ENCODE measurements around the gene CLEC10A. TPM values are rescaled to one million over a fixed set of nuclear protein-coding genes. Genes with fewer than 3 reads are reported as not detected.
"Not testable (repeated sequence)": the region's sequence is repeated elsewhere in the genome, so short reads cannot be mapped to it uniquely, and the experiment has no call there.

CLEC10A gene, protein sequence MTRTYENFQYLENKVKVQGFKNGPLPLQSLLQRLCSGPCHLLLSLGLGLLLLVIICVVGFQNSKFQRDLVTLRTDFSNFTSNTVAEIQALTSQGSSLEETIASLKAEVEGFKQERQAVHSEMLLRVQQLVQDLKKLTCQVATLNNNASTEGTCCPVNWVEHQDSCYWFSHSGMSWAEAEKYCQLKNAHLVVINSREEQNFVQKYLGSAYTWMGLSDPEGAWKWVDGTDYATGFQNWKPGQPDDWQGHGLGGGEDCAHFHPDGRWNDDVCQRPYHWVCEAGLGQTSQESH
- 9.7 TPM for polyA plus RNA-seq
- long read RNA-seq, donor 1, partial matches to known transcripts: 0 of 4 reads
- long read RNA-seq, donor 1, other reads (novel, unspliced or antisense): 0 of 4 reads
- long read RNA-seq, donor 2, partial matches to known transcripts: 0 of 6 reads
- long read RNA-seq, donor 2, other reads (novel, unspliced or antisense): 0 of 6 reads
- long read RNA-seq, donor 3: 0 reads
- long read RNA-seq, donor 4, partial matches to known transcripts: 0 of 1 reads
- long read RNA-seq, donor 4, other reads (novel, unspliced or antisense): 0 of 1 reads
- long read RNA-seq, donor 5, partial matches to known transcripts: 0 of 1 reads
- long read RNA-seq, donor 5, other reads (novel, unspliced or antisense): 0 of 1 reads
- long read RNA-seq, donor 6, partial matches to known transcripts: 0 of 2 reads
- long read RNA-seq, donor 6, other reads (novel, unspliced or antisense): 0 of 2 reads
- long read RNA-seq, donor 7, partial matches to known transcripts: 0 of 3 reads
- long read RNA-seq, donor 7, other reads (novel, unspliced or antisense): 0 of 3 reads
- long read RNA-seq, donor 8, partial matches to known transcripts: 0 of 4 reads
- long read RNA-seq, donor 8, other reads (novel, unspliced or antisense): 0 of 4 reads
- long read RNA-seq, donor 9, partial matches to known transcripts: 0 of 1 reads
- long read RNA-seq, donor 9, other reads (novel, unspliced or antisense): 0 of 1 reads
- long read RNA-seq, donor 10, partial matches to known transcripts: 0 of 3 reads
- long read RNA-seq, donor 10, other reads (novel, unspliced or antisense): 0 of 3 reads
- long read RNA-seq, donor 11, partial matches to known transcripts: 0 of 2 reads
- long read RNA-seq, donor 11, other reads (novel, unspliced or antisense): 0 of 2 reads

DNA sequence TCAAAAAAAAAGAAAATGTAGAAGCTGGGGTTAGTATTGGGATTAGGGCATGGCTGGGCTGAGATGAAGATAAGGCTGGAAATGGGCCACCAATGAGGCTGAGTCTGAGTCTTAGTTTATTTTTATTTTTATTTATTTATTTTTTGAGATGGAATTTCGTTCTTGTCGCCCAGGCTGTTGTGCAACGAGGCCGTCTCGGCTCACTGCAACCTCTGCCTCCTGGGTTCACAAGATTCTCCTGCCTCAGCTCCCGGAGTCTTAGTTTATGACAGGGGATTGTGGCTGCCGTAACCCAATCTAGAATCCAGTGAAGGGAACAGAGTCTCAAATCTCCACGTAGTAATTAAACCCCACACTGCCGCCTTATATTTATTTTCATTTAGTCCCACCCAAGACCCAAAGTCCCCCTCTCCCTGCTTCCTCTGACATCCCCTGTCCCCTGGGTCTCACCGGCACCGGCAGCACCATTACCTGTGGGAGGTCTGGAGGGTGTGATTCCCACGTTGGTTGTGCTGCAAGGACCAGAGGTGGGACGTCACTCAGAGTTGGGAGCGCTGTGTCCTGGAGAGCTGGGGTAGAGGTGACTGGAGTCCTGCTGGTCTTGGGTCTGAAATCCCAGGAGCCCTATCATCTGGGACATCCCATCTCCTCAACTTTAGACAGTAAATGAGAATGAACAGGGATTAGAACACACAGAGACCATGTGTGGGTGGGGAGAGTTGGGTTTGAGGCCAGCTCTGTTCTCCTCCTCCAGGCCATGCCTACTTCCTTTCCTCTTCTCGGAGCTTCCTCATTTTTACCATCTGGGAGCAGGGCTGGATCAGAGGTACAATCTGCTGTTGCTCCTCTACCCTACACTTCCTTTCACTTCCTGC is at the start of gene CLEC10A:
Gene CLEC10A, minus strand, starts transcription at position 671 of the 875 bp plus-strand sequence. CDS start 1,439 bp downstream, outside the sequence.
- Histone ChIP-seq H3K4me3 (ENCODE audit: low read length) (no peak within 1 kb of the TSS), H3K27me3 (ENCODE audit: control insufficient read depth, insufficient read depth, low read length) (peaks cover 3% of the 10 kb centered on the region), H3K27ac (ENCODE audit: low read length) (no peak within 1 kb of the TSS), H3K9me3 (ENCODE audit: control insufficient read depth, low read depth, low read length) (no peaks in the 10 kb centered on the region), H3K4me1 (ENCODE audit: control insufficient read depth, insufficient read depth, low read length) (no peaks in the 10 kb centered on the region), H3K36me3 (ENCODE audit: control insufficient read depth, insufficient read depth, low read length) (no peaks in the 10 kb centered on the region)
- WGBS (ENCODE audit: insufficient coverage, low lambda C conversion rate): no CpG with 5 or more reads among the region's 15 CpGs
- DNase-seq: no peak

DNA sequence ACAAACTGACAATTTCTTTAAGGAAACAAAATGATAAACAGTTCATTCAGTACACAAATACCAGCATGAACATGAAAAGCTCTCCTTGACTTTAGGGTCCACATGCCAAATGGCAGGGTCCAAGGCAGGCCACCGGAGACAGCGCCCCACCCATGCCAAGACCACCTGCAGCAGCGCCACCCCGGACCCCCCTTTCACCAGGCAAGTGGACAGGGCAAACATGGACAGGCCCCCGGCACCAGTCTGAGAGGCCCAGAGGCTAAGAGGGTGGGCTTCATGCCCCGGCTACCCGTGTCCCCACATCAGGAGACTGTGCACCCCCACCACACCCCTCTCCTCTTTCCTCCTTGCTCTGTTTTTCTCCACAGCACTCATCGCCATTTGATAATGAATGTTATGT is 49.3 kb upstream of the CLEC10A start:
- Histone ChIP-seq H3K4me1 (ENCODE audit: control insufficient read depth, insufficient read depth, low read length) (peaks cover 4% of the 10 kb centered on the region), H3K4me3 (ENCODE audit: low read length) (no peak overlapping the region), H3K9me3 (ENCODE audit: control insufficient read depth, low read depth, low read length) (peaks cover 3% of the 10 kb centered on the region), H3K27ac (ENCODE audit: low read length) (no peak overlapping the region), H3K36me3 (ENCODE audit: control insufficient read depth, insufficient read depth, low read length) (no peaks in the 10 kb centered on the region), H3K27me3 (ENCODE audit: control insufficient read depth, insufficient read depth, low read length) (peaks cover 4% of the 10 kb centered on the region)
- WGBS (ENCODE audit: insufficient coverage, low lambda C conversion rate): no CpG with 5 or more reads among the region's 8 CpGs
- no peak for DNase-seq

DNA sequence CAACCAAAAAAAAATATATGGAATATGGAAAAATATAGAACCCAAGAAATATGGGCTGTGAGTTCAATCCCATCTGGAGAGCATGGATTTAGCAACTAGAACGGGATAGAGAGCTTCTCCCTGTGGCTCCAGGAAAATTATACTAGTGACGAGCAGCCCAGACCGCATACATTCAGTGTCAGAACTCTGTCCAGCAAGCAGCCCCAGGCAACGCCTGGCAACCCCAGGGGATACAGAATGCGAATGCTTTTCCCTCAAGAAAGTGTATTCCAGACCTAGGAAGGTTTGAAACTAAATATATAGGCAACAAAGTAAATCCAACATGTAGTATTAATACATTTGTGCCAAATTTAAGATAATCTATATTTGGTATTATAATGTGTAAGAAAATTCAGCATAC is 48.1 kb upstream of the CLEC10A start:
- no peak overlapping the region for H3K27ac ChIP-seq (ENCODE audit: low read length)
- H3K9me3 ChIP-seq (ENCODE audit: control insufficient read depth, low read depth, low read length): no peaks in the 10 kb centered on the region
- no peak for DNase-seq
- no peak overlapping the region for H3K4me3 ChIP-seq (ENCODE audit: low read length)
- H3K4me1 ChIP-seq (ENCODE audit: control insufficient read depth, insufficient read depth, low read length): peaks cover 4% of the 10 kb centered on the region
- H3K27me3 ChIP-seq (ENCODE audit: control insufficient read depth, insufficient read depth, low read length): peaks cover 4% of the 10 kb centered on the region
- no CpG with 5 or more reads among the region's 5 CpGs for WGBS (ENCODE audit: insufficient coverage, low lambda C conversion rate)
- H3K36me3 ChIP-seq (ENCODE audit: control insufficient read depth, insufficient read depth, low read length): no peaks in the 10 kb centered on the region

DNA sequence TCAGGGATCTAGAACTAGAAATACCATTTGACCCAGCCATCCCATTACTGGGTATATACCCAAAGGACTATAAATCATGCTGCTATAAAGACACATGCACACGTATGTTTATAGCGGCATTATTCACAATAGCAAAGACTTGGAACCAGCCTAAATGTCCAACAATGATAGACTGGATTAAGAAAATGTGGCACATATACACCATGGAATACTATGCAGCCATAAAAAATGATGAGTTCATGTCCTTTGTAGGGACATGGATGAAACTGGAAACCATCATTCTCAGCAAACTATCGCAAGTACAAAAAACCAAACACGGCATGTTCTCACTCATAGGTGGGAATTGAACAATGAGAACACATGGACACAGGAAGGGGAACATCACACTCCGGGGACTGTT is 47.5 kb upstream of the CLEC10A start:
- WGBS (ENCODE audit: insufficient coverage, low lambda C conversion rate): no CpG with 5 or more reads among the region's 5 CpGs
- not testable (repeated sequence) for H3K9me3 ChIP-seq (ENCODE audit: control insufficient read depth, low read depth, low read length); H3K36me3 ChIP-seq (ENCODE audit: control insufficient read depth, insufficient read depth, low read length); DNase-seq; H3K4me3 ChIP-seq (ENCODE audit: low read length); H3K4me1 ChIP-seq (ENCODE audit: control insufficient read depth, insufficient read depth, low read length); H3K27me3 ChIP-seq (ENCODE audit: control insufficient read depth, insufficient read depth, low read length); H3K27ac ChIP-seq (ENCODE audit: low read length)

GRCh38 chr17:7126386-7126785 is 46.3 kb upstream of the CLEC10A start:
- not testable (repeated sequence) for H3K9me3 ChIP-seq (ENCODE audit: control insufficient read depth, low read depth, low read length); DNase-seq; H3K27me3 ChIP-seq (ENCODE audit: control insufficient read depth, insufficient read depth, low read length); H3K27ac ChIP-seq (ENCODE audit: low read length); H3K4me3 ChIP-seq (ENCODE audit: low read length); H3K36me3 ChIP-seq (ENCODE audit: control insufficient read depth, insufficient read depth, low read length); H3K4me1 ChIP-seq (ENCODE audit: control insufficient read depth, insufficient read depth, low read length)
- WGBS (ENCODE audit: insufficient coverage, low lambda C conversion rate): no CpG with 5 or more reads among the region's 12 CpGs

DNA sequence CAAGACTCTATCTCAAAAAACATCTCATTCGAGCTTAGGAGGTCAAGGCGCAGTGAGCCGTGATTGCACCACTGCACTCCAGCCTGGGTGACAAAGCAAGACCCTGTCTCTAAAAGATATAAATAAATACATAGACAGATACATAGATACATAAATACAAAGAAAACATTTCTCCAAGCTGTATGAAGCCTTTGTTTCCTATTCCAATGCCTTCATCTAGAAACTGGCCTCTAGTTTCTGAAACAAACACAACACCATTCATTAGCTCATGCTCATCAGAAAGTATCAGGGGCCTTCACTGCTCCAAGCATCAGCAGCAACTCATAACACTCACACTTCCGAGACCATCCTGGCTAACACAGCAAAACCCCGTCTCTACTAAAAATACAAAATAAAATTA is 44.9 kb upstream of the CLEC10A start:
- Histone ChIP-seq H3K4me1 (ENCODE audit: control insufficient read depth, insufficient read depth, low read length) (no peaks in the 10 kb centered on the region), H3K9me3 (ENCODE audit: control insufficient read depth, low read depth, low read length) (no peaks in the 10 kb centered on the region), H3K36me3 (ENCODE audit: control insufficient read depth, insufficient read depth, low read length) (no peaks in the 10 kb centered on the region), H3K27ac (ENCODE audit: low read length) (no peak overlapping the region), H3K27me3 (ENCODE audit: control insufficient read depth, insufficient read depth, low read length) (no peaks in the 10 kb centered on the region), H3K4me3 (ENCODE audit: low read length) (no peak overlapping the region)
- WGBS (ENCODE audit: insufficient coverage, low lambda C conversion rate): no CpG with 5 or more reads among the region's 5 CpGs
- DNase-seq: no peak

GRCh38 chr17:7123844-7124243 is 43.8 kb upstream of the CLEC10A start:
- DNase-seq: no peak
- H3K27ac ChIP-seq (ENCODE audit: low read length): no peak overlapping the region
- H3K27me3 ChIP-seq (ENCODE audit: control insufficient read depth, insufficient read depth, low read length): no peaks in the 10 kb centered on the region
- no peak overlapping the region for H3K4me3 ChIP-seq (ENCODE audit: low read length)
- no peaks in the 10 kb centered on the region for H3K4me1 ChIP-seq (ENCODE audit: control insufficient read depth, insufficient read depth, low read length)
- no peaks in the 10 kb centered on the region for H3K36me3 ChIP-seq (ENCODE audit: control insufficient read depth, insufficient read depth, low read length)
- no peaks in the 10 kb centered on the region for H3K9me3 ChIP-seq (ENCODE audit: control insufficient read depth, low read depth, low read length)
- no CpG with 5 or more reads among the region's 4 CpGs for WGBS (ENCODE audit: insufficient coverage, low lambda C conversion rate)

DNA sequence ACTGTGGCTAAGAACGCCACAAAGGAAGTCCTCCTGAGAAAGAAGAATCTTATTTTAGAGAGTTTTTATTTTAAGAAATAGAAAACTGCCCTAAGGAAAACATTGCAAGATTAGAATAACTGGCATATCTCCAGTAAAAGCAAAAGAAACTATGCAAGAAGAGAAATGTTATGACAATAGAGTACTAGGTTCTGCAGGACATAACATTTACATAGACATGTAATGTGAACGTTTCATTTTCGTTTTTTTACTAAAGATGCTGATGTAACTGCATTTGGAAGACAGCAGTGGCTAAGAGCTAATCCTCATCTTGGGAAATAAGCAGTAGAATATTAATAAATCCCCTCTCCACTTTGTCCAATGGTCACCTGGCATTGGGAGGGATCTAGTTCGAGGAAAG is 42.3 kb upstream of the CLEC10A start:
- Histone ChIP-seq H3K27me3 (ENCODE audit: control insufficient read depth, insufficient read depth, low read length) (no peaks in the 10 kb centered on the region), H3K36me3 (ENCODE audit: control insufficient read depth, insufficient read depth, low read length) (no peaks in the 10 kb centered on the region), H3K9me3 (ENCODE audit: control insufficient read depth, low read depth, low read length) (no peaks in the 10 kb centered on the region), H3K4me1 (ENCODE audit: control insufficient read depth, insufficient read depth, low read length) (no peaks in the 10 kb centered on the region), H3K4me3 (ENCODE audit: low read length) (no peak overlapping the region), H3K27ac (ENCODE audit: low read length) (no peak overlapping the region)
- 80% methylated on average over 4 of the region's 4 CpGs for WGBS (ENCODE audit: insufficient coverage, low lambda C conversion rate)
- no peak for DNase-seq

GRCh38 chr17:7120635-7121034 is 40.6 kb upstream of the CLEC10A start:
- 68% methylated on average over 6 of the region's 12 CpGs for WGBS (ENCODE audit: insufficient coverage, low lambda C conversion rate)
- H3K4me1 ChIP-seq (ENCODE audit: control insufficient read depth, insufficient read depth, low read length); H3K27me3 ChIP-seq (ENCODE audit: control insufficient read depth, insufficient read depth, low read length); H3K9me3 ChIP-seq (ENCODE audit: control insufficient read depth, low read depth, low read length); H3K27ac ChIP-seq (ENCODE audit: low read length); H3K4me3 ChIP-seq (ENCODE audit: low read length); H3K36me3 ChIP-seq (ENCODE audit: control insufficient read depth, insufficient read depth, low read length); DNase-seq: not testable (repeated sequence)
